Testis (tissue), 3 donors: ENCODE data around the gene PTPRS. TPM values are rescaled to one million over a fixed set of nuclear protein-coding genes. Genes with fewer than 3 reads are reported as not detected.
A peak's percentile ranks its signal among the peaks of the same experiment; 100 is the strongest.

Experiments used
- DNase-seq: peaks from one replicate; pipeline ENCODE4 v3.0.0-alpha.2; 2019
- H3K27ac ChIP-seq, 2 donors: fragments of 200-600 bp; sonication (generic); one replicate each; pipeline ENCODE4 v1.5.1; 2019
- H3K27me3 ChIP-seq: fragments of 200-600 bp; sonication (generic); one replicate; pipeline ENCODE4 v1.5.1; 2019
- H3K36me3 ChIP-seq: fragments of 200-600 bp; sonication (generic); one replicate; pipeline ENCODE4 v1.5.1; 2017; ENCODE audit warnings: low read depth; ENCODE audit errors: missing control alignments
- H3K4me1 ChIP-seq: fragments of 200-600 bp; sonication (generic); one replicate; pipeline ENCODE4 v1.5.1; 2019
- H3K4me3 ChIP-seq, 2 donors: fragments of 200-600 bp; sonication (generic); one replicate each; pipeline ENCODE4 v1.5.1; 2017 to 2019
- H3K9me3 ChIP-seq: fragments of 200-600 bp; sonication (generic); one replicate; pipeline ENCODE4 v1.5.1; 2017
- CTCF ChIP-seq, 3 experiments: fragments of 450-650 bp in 2 of 3; fragments of 200-600 bp in 1 of 3; sonication (generic) in 1 of 3; IDR thresholded peaks; one replicate each; pipeline ENCODE4 v1.5.1; 2016 to 2019; ENCODE audit warnings: antibody characterized with exemption in 3 of 3, mild to moderate bottlenecking in 2 of 3, moderate library complexity in 1 of 3
- POLR2A ChIP-seq: fragments of 450-650 bp; IDR thresholded peaks from one replicate; pipeline ENCODE4 v1.6.1; 2017; ENCODE audit warnings: antibody characterized with exemption, mild to moderate bottlenecking, moderate library complexity
- WGBS, 2 donors: methylation state at CpG; one replicate each; pipeline ENCODE4 v1.1.5; 2018; 5-methylcytosine and 5-hydroxymethylcytosine counted together
- intact Hi-C: fragments of 100-400 bp; cut with DNase I; formaldehyde crosslinking; loops from one replicate; pipeline ENCODE4 v1.15.1; 2023; ENCODE audit warnings: low total_unique reads
- polyA plus RNA-seq: library from polyadenylated mRNA; stranded (reverse); fragments of 350-450 nt; fragmentation: Illumina TruSeq; extraction: RNeasy Lipid Tissue Mini Kit (QIAGEN cat#74804); gene quantifications from one replicate; pipeline ENCODE4 v1.2.3, GENCODE V29; 2014; ENCODE audit warnings: low read depth, low replicate concordance; ENCODE audit not compliant: insufficient read depth
- total RNA-seq, 2 donors: library from RNA; depleted of rRNA; stranded (reverse); fragments of >200 nt; gene quantifications; one replicate each; pipeline ENCODE4 v1.2.3, GENCODE V29; 2016

The PTPRS gene
- total and polyA plus RNA-seq, 3 donors from 2014 or later: 27.1 to 138 (median 85.6) TPM

- no peak overlapping the region for H3K4me3 ChIP-seq
- H3K9me3 ChIP-seq: no peaks in the 10 kb centered on the region
- H3K36me3 ChIP-seq: no peaks in the 10 kb centered on the region
- TF ChIP-seq CTCF (IDR thresholded peaks at IDR 0.05) (no peak), POLR2A (no peak)
- no peak for DNase-seq
- intact Hi-C loops: no loop called here
- H3K27me3 ChIP-seq: no peaks in the 10 kb centered on the region
- 72 to 75% methylated on average over 11 to 20 of the region's 22 CpGs for WGBS, 2 donors
- no peak overlapping the region for H3K27ac ChIP-seq
- H3K4me1 ChIP-seq: peaks cover 12% of the 10 kb centered on the region
These were observed 46.0 kb downstream of the PTPRS start for GRCh38 chr19:5294403-5295160.

- 2% methylated on average over 34 to 41 of the region's 47 CpGs for WGBS, 2 donors
- Histone ChIP-seq H3K27ac (no peak overlapping the region), H3K9me3 (no peaks in the 10 kb centered on the region), H3K36me3 (no peaks in the 10 kb centered on the region), H3K4me1 (peaks cover 12% of the 10 kb centered on the region), H3K27me3 (no peaks in the 10 kb centered on the region), H3K4me3 (peak overlapping the region; percentile 70 to 78)
- intact Hi-C loops: no loop called here
- DNase-seq: no peak
- TF ChIP-seq POLR2A (no peak), CTCF (IDR thresholded peaks at IDR 0.05) (no peak)
These were observed 46.8 kb downstream of the PTPRS start for GRCh38 chr19:5293612-5294378.

GRCh38 chr19:5292822-5293611, 47.6 kb downstream of the PTPRS start:
- Histone ChIP-seq H3K4me1 (peaks cover 12% of the 10 kb centered on the region), H3K36me3 (no peaks in the 10 kb centered on the region), H3K27ac (peak overlapping the region; percentile 16 to 55), H3K4me3 (peak overlapping the region; percentile 70 to 78), H3K27me3 (no peaks in the 10 kb centered on the region), H3K9me3 (no peaks in the 10 kb centered on the region)
- peak; percentile 69 for DNase-seq
- no peak for TF ChIP-seq CTCF (IDR thresholded peaks at IDR 0.05)
- TF ChIP-seq POLR2A: peak; percentile 9
- 0 to 2% methylated on average over 20 to 26 of the region's 70 CpGs for WGBS, 2 donors
- intact Hi-C loops: no loop called here

- Histone ChIP-seq H3K4me1 (peaks cover 12% of the 10 kb centered on the region), H3K9me3 (no peaks in the 10 kb centered on the region), H3K36me3 (no peaks in the 10 kb centered on the region), H3K27me3 (no peaks in the 10 kb centered on the region), H3K27ac (peak overlapping the region; percentile 16 to 55), H3K4me3 (peak overlapping the region; percentile 70 to 78)
- WGBS, 2 donors: 1 to 2% methylated on average over 11 to 16 of the region's 17 CpGs
- no peak for TF ChIP-seq POLR2A
- TF ChIP-seq CTCF (IDR thresholded peaks at IDR 0.05): no peak
- intact Hi-C loops: no loop called here
- DNase-seq: no peak
These were observed 48.2 kb downstream of the PTPRS start for GRCh38 chr19:5292453-5292821.
